SH-SY5Y (cell line): ENCODE data around the gene SNED1.

Experiments
- GATA2 ChIP-seq: IDR thresholded peaks from 2 replicates; pipeline ENCODE4 v1.6.1; 2011; ENCODE audit warnings: mild to moderate bottlenecking, low read depth, low read length
- GATA3 ChIP-seq: IDR thresholded peaks from 2 replicates; pipeline ENCODE4 v1.6.1; 2011; ENCODE audit warnings: low read depth, mild to moderate bottlenecking, low read length, moderate library complexity

- TF ChIP-seq GATA2 (no peak), GATA3 (no peak)
Observed at GRCh38 chr2:240951045-240951594, 47.3 kb upstream of the SNED1 start.
